ENCODE results near the gene DYNLT2B. TPM values are rescaled to one million over a fixed set of nuclear protein-coding genes. Genes with fewer than 3 reads are reported as not detected.

Gene DYNLT2B
- total RNA-seq, 3 donors from 2014 or later = 8.5 to 14.9 (median 14.1) TPM

DNA sequence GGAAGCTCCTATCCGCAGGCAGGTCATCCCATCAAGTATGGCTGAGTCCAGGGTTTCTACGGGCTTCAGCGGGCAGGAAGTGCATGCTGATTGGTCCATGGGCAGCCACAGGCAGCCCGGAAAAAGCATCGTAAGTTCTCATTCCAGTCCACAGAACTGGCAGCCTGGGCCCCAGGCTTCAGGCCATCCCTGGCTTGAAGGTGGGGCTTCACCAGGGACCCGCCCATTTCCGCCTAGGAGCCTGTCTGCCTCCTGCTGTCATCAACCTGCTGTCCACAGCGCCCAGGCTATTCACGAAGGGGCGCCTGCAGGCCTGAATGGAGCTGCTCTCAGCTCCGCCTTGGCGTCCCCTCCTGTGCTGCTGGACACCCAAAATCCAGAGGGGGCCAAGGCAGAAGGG lies 44.4 kb downstream of the DYNLT2B start:
- no peaks in the 10 kb centered on the region for H3K9me3 ChIP-seq
- no peaks in the 10 kb centered on the region for H3K27me3 ChIP-seq
- intact Hi-C loops (cut with DNase I; ENCODE audit: low total_unique reads) = no loop called here
- no peak for TF ChIP-seq POLR2A (IDR thresholded peaks at IDR 0.05)
- no peaks in the 10 kb centered on the region for H3K36me3 ChIP-seq
- no peak overlapping the region for H3K4me3 ChIP-seq
- H3K27ac ChIP-seq = no peak overlapping the region
- DNase-seq (ENCODE audit: low spot score in 2 of 2) = no peak
- H3K4me1 ChIP-seq = no peaks in the 10 kb centered on the region

DNA sequence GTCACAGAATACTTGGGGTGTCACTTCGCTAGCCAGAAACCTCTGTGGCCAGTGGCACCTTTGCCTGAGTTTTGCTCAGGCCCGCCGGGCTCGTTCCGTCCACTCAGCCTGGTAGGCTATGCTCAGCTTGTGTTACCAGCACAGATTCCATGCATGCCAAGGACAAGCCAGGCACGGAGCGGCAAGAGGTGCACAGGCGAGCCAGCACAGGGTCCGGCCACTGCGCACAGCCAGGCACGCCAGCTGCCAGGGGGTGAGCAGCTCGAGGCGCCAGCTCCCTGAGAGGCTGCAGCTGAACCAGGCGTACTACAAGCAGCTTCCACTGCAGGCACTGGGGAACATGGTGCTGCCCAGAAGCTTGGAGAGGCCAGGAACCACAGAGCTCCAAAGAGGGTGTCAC lies 45.2 kb downstream of the DYNLT2B start:
- Histone ChIP-seq H3K36me3 (no peaks in the 10 kb centered on the region), H3K9me3 (no peaks in the 10 kb centered on the region), H3K27me3 (no peaks in the 10 kb centered on the region), H3K4me3 (no peak overlapping the region), H3K27ac (no peak overlapping the region), H3K4me1 (no peaks in the 10 kb centered on the region)
- intact Hi-C loops (cut with DNase I; ENCODE audit: low total_unique reads) = no loop called here
- DNase-seq (ENCODE audit: low spot score in 2 of 2) = no peak
- TF ChIP-seq, protein P1, sequence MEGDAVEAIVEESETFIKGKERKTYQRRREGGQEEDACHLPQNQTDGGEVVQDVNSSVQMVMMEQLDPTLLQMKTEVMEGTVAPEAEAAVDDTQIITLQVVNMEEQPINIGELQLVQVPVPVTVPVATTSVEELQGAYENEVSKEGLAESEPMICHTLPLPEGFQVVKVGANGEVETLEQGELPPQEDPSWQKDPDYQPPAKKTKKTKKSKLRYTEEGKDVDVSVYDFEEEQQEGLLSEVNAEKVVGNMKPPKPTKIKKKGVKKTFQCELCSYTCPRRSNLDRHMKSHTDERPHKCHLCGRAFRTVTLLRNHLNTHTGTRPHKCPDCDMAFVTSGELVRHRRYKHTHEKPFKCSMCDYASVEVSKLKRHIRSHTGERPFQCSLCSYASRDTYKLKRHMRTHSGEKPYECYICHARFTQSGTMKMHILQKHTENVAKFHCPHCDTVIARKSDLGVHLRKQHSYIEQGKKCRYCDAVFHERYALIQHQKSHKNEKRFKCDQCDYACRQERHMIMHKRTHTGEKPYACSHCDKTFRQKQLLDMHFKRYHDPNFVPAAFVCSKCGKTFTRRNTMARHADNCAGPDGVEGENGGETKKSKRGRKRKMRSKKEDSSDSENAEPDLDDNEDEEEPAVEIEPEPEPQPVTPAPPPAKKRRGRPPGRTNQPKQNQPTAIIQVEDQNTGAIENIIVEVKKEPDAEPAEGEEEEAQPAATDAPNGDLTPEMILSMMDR (IDR thresholded peaks at IDR 0.05) = no peak
- TF ChIP-seq POLR2AphosphoS5 (IDR thresholded peaks at IDR 0.05) = no peak
- TF ChIP-seq POLR2A (IDR thresholded peaks at IDR 0.05) = no peak

DNA sequence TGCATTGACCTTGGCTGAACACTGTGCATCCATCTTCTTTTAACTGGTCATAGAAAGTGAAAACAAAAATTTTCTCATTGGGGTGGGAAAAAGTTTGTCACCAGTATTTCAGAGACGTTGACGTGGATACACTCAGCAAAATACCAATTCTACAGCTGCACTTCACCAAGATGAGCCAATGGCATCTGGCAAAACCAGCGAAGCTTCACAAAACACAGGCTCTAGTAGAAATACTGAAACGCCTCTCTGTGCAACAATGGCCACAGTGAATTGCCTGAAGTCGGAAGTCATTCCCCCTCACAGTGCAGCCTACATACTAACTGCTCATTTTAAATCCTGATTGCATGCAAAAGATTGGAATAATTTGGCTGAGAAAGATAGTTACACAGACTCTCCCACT lies 47.5 kb downstream of the DYNLT2B start:
- Histone ChIP-seq H3K36me3 (no peaks in the 10 kb centered on the region), H3K27me3 (no peaks in the 10 kb centered on the region), H3K4me3 (no peak overlapping the region), H3K4me1 (no peaks in the 10 kb centered on the region), H3K27ac (no peak overlapping the region), H3K9me3 (no peaks in the 10 kb centered on the region)
- TF ChIP-seq POLR2AphosphoS5 (IDR thresholded peaks at IDR 0.05) (no peak), POLR2A (IDR thresholded peaks at IDR 0.05) (no peak)
- TF ChIP-seq, protein P1 (IDR thresholded peaks at IDR 0.05) = no peak
- DNase-seq (ENCODE audit: low spot score in 2 of 2) = no peak
- intact Hi-C loops (cut with DNase I; ENCODE audit: low total_unique reads) = no loop called here

DNA sequence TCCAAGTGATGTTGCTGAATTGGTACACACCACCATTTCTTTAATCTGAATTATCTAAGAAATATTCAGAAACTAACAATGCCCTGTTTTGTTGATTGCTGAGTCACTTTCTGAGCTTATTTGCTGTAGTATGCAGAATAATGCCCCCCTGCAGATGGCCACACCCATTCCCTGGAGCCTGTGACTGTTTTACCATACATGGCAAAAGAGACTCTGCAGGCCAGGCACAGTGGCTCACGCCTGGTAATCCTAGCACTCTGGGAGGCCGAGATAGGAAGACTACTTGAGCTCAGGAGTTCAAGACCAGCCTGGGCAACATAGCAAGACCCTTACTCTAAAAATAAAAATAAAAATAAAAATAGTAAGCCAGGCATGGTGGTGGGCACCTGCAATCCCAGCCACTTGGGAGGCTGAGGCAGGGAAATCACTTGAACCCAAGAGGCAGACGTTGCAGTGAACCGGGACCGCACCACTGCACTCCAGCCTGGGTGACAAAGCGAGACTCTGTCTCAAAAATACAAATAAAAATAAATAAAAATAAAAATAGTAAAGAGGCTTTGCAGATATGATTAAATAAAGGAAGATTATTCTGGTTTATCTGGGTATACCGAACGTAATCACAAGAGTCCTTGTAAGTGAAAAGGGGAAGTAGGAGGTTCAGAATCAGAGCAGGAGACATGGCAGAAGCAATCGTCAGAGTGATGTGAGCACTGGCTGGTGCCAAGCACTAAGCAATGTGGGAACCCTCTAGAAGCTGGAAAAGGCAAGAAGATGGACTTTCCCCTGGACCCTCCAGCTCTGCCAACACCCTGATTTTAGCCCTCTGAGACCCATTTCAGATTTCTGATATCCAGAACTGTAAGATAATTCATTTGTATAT lies 49.5 kb downstream of the DYNLT2B start:
- Histone ChIP-seq H3K27ac (no peak overlapping the region), H3K4me3 (no peak overlapping the region), H3K9me3 (no peaks in the 10 kb centered on the region), H3K27me3 (no peaks in the 10 kb centered on the region), H3K4me1 (no peaks in the 10 kb centered on the region), H3K36me3 (no peaks in the 10 kb centered on the region)
- TF ChIP-seq POLR2A (IDR thresholded peaks at IDR 0.05) (no peak), POLR2AphosphoS5 (IDR thresholded peaks at IDR 0.05) (no peak)
- DNase-seq (ENCODE audit: low spot score in 2 of 2) = no peak
- intact Hi-C loops (cut with DNase I; ENCODE audit: low total_unique reads) = no loop called here

DNA sequence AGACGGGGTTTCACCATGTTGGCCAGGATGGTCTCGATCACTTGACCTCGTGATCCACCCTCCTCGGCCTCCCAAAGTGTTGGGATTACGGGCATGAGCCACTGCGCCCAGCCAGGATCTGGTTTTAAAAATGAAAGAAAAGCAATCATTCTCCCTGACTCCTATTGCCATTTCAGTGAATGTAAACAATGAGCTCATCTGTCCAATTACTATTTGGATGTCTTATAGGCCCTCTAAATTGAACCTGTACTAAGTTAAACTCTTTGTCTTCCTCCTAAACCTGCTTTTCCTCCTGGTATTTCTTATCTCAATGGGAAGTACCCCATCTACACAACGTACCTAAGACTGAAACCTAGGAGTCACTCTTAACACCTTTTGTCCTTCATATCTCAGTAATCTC lies 54.2 kb downstream of the DYNLT2B start:
- H3K27me3 ChIP-seq = no peaks in the 10 kb centered on the region
- no peaks in the 10 kb centered on the region for H3K4me1 ChIP-seq
- no peaks in the 10 kb centered on the region for H3K36me3 ChIP-seq
- intact Hi-C loops (cut with DNase I; ENCODE audit: low total_unique reads) = no loop called here
- H3K27ac ChIP-seq = no peak overlapping the region
- no peak for DNase-seq (ENCODE audit: low spot score in 2 of 2)
- no peaks in the 10 kb centered on the region for H3K9me3 ChIP-seq
- H3K4me3 ChIP-seq = no peak overlapping the region
- TF ChIP-seq POLR2A (IDR thresholded peaks at IDR 0.05) (no peak), POLR2AphosphoS5 (IDR thresholded peaks at IDR 0.05) (no peak)

DNA sequence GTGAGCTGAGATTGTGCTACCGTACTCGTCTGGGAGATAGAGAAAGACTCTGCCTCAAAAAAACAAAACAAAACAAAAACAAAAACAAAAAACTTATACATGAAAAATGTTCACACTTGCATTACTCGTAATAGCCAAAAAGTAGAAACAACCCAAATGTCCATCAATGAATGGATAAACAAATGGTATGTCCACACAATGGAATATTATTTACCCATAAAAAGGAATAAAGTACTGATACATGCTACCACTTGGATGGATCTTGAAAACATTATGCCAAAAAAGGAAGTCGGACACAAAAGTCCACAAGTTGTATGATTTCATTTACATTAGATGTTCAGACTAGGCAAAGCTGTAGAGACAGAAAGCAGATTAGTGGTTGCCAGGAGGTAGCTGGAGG lies 57.3 kb downstream of the DYNLT2B start:
- Histone ChIP-seq H3K27ac (no peak overlapping the region), H3K9me3 (no peaks in the 10 kb centered on the region), H3K27me3 (no peaks in the 10 kb centered on the region), H3K36me3 (no peaks in the 10 kb centered on the region), H3K4me3 (no peak overlapping the region), H3K4me1 (no peaks in the 10 kb centered on the region)
- intact Hi-C loops (cut with DNase I; ENCODE audit: low total_unique reads) = no loop called here
- no peak for DNase-seq (ENCODE audit: low spot score in 2 of 2)
- no peak for TF ChIP-seq POLR2A (IDR thresholded peaks at IDR 0.05)
- TF ChIP-seq, protein P1 (IDR thresholded peaks at IDR 0.05) = no peak
- TF ChIP-seq POLR2AphosphoS5 (IDR thresholded peaks at IDR 0.05) = no peak
